Endothelial cell (in vitro differentiated cells): ENCODE measurements around the gene GJE1. TPM values are rescaled to one million over a fixed set of nuclear protein-coding genes. Genes with fewer than 3 reads are reported as not detected.

Experiments used
- DNase-seq: peaks from one replicate; pipeline ENCODE4 v3.0.0; 2021; ENCODE audit warnings: low spot score
- H3K27ac Mint-ChIP-seq: one replicate; pipeline ENCODE4 v1.8.0; 2021; ENCODE audit warnings: mixed read lengths, inconsistent platforms; ENCODE audit not compliant: unreplicated experiment
- H3K27me3 Mint-ChIP-seq: one replicate; pipeline ENCODE4 v1.8.0; 2021; ENCODE audit warnings: mild to moderate bottlenecking, moderate library complexity, mixed read lengths, inconsistent platforms; ENCODE audit not compliant: unreplicated experiment
- H3K36me3 Mint-ChIP-seq: one replicate; pipeline ENCODE4 v1.8.0; 2021; ENCODE audit warnings: mild to moderate bottlenecking, low read depth, mixed read lengths, inconsistent platforms; ENCODE audit not compliant: unreplicated experiment
- H3K4me1 Mint-ChIP-seq: one replicate; pipeline ENCODE4 v1.8.0; 2021; ENCODE audit warnings: mild to moderate bottlenecking, mixed read lengths, inconsistent platforms; ENCODE audit not compliant: unreplicated experiment
- H3K4me3 Mint-ChIP-seq: one replicate; pipeline ENCODE4 v1.8.0; 2021; ENCODE audit warnings: mild to moderate bottlenecking, mixed read lengths, inconsistent platforms; ENCODE audit not compliant: unreplicated experiment
- H3K9me3 Mint-ChIP-seq: one replicate; pipeline ENCODE4 v1.8.0; 2021; ENCODE audit warnings: mixed read lengths, inconsistent platforms; ENCODE audit not compliant: unreplicated experiment
- total RNA-seq: library from RNA; stranded (reverse); fragmentation: NEBNext Ultra II Directional; extraction: Animal tissue kit (Norgen Biotek cat#: 25700); gene quantifications from one replicate; pipeline ENCODE4 v1.2.1, GENCODE V29; 2021; ENCODE audit not compliant: unreplicated experiment
- TF ChIP-seq, protein P1 (sequence below): fragments of 200-600 bp; sonication (generic); IDR thresholded peaks from one replicate; pipeline ENCODE4 v1.5.0; 2021; ENCODE audit warnings: antibody characterized with exemption; ENCODE audit not compliant: unreplicated experiment

The GJE1 gene
- total RNA-seq, 1 donor from 2014 or later = not detected

DNA sequence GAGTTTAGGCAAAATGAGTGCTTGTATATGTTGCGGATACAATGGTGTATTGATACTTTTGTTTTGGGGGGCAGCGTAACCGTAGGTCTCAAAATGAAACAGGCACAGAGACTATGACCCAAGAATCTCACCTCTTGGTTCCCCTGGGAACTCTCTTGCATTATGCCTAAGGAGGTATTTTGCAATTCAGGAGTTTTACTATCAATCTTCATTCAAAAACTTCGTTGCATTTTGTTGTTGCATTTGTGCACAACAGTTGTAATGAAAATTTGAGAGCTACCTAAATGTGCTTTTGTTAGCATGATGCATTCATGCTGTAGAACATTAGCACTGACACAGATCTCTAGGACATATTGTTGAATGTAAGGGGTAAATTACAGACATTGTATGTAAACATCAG lies 32.5 kb downstream of the GJE1 start:
- Mint-ChIP-seq H3K27ac (peak overlapping the region; percentile 44), H3K4me3 (no peak overlapping the region), H3K36me3 (no peaks in the 10 kb centered on the region), H3K27me3 (no peaks in the 10 kb centered on the region), H3K4me1 (peaks cover 3% of the 10 kb centered on the region), H3K9me3 (no peaks in the 10 kb centered on the region)
- TF ChIP-seq, protein P1, sequence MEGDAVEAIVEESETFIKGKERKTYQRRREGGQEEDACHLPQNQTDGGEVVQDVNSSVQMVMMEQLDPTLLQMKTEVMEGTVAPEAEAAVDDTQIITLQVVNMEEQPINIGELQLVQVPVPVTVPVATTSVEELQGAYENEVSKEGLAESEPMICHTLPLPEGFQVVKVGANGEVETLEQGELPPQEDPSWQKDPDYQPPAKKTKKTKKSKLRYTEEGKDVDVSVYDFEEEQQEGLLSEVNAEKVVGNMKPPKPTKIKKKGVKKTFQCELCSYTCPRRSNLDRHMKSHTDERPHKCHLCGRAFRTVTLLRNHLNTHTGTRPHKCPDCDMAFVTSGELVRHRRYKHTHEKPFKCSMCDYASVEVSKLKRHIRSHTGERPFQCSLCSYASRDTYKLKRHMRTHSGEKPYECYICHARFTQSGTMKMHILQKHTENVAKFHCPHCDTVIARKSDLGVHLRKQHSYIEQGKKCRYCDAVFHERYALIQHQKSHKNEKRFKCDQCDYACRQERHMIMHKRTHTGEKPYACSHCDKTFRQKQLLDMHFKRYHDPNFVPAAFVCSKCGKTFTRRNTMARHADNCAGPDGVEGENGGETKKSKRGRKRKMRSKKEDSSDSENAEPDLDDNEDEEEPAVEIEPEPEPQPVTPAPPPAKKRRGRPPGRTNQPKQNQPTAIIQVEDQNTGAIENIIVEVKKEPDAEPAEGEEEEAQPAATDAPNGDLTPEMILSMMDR = no peak
- no peak for DNase-seq

DNA sequence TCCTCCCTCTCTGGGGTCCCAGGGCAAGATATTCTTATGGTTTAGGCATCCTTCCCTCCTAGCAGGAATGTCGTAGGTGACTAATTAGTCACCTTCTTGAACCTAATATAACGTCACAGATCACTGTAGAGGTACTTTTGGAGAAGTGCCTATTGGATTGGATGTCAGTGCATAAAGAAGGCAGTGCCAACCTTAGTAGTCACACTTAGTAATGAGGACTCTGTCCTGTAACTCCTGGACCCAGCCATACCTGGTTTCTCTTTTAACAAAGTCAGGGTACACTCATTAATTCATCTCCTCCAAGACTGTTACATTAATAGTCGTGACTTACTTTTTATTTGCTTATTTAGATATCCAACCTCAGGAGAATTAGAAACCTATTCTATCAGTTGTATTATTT lies 34.3 kb downstream of the GJE1 start:
- no peaks in the 10 kb centered on the region for H3K9me3 Mint-ChIP-seq
- H3K27me3 Mint-ChIP-seq = no peaks in the 10 kb centered on the region
- TF ChIP-seq, protein P1 = no peak
- no peak for DNase-seq
- H3K36me3 Mint-ChIP-seq = no peaks in the 10 kb centered on the region
- H3K4me3 Mint-ChIP-seq = no peak overlapping the region
- H3K4me1 Mint-ChIP-seq = no peaks in the 10 kb centered on the region
- H3K27ac Mint-ChIP-seq = no peak overlapping the region

DNA sequence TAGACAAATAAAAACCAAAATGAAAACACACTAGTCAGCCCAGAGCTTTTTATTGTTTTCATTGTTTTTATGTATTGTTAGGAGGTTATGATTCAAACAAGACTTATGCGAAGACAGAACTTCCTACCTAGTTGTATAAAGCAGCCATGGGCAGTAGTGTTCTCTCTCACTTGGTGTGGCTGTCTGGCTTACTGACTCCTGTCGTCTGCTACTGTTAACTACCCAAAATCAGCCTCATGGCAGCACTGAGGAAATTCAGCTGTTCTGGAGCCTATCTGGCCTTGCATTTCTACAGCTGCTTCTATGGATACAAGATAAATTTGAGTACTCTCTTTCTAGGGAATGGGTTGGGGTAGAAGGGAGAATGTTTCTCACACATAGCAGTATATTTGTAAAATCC lies 34.8 kb downstream of the GJE1 start:
- Mint-ChIP-seq H3K4me1 (no peaks in the 10 kb centered on the region), H3K4me3 (no peak overlapping the region), H3K27me3 (no peaks in the 10 kb centered on the region), H3K36me3 (no peaks in the 10 kb centered on the region), H3K9me3 (no peaks in the 10 kb centered on the region), H3K27ac (no peak overlapping the region)
- TF ChIP-seq, protein P1 = no peak
- no peak for DNase-seq

DNA sequence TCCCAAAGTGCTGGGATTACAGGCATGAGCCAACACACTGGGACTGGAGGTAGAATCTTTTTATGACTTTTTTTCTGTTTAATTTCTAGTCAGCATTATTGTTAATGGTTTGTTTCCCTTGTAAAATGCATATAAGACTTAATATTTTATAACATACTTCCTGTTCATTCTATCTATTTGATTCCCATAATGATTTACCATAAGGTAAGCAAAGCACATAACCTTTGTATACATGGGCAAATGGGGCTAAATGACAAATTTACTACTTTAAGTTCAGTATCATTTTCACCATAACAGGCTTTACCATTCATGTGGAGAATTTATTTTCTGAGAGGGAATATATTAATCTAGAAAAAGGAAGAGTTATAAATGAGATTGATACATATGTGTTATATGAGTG lies 38.6 kb downstream of the GJE1 start:
- Mint-ChIP-seq H3K27ac (no peak overlapping the region), H3K27me3 (no peaks in the 10 kb centered on the region), H3K36me3 (peaks cover 5% of the 10 kb centered on the region), H3K4me1 (no peaks in the 10 kb centered on the region), H3K9me3 (no peaks in the 10 kb centered on the region), H3K4me3 (no peak overlapping the region)
- no peak for DNase-seq
- TF ChIP-seq, protein P1 = no peak

DNA sequence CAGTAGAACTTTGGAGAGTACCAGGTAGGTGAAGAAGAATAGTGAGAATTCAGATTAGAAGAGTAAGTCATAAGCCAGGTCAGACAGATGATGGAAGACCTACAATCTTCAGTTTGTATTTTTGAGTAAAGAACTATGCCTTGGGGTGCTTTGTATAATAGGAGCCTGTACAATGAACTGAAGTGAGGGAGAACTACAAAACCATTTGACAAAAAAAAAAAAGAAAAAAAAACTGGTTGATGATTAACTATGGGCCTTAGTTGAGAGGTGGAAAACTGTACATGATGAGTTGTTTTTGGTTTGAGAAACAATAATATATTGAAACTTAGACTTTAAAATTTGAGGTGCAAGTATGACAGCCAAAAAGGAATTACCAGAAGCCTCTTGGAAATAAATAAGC lies 40.0 kb downstream of the GJE1 start:
- H3K36me3 Mint-ChIP-seq = peaks cover 12% of the 10 kb centered on the region
- H3K27me3 Mint-ChIP-seq = no peaks in the 10 kb centered on the region
- TF ChIP-seq, protein P1 = no peak
- H3K4me1 Mint-ChIP-seq = no peaks in the 10 kb centered on the region
- DNase-seq = no peak
- no peaks in the 10 kb centered on the region for H3K9me3 Mint-ChIP-seq
- H3K4me3 Mint-ChIP-seq = no peak overlapping the region
- no peak overlapping the region for H3K27ac Mint-ChIP-seq
